Activated T-helper 1 cell treated with anti-CD3 and anti-CD28 coated beads, Interleukin-12 subunit alpha, Interleukin-12 subunit beta, Interleukin-2, Interleukin-4 antibody, amounts not matched to agents 30 ng/mL and 10 ng/mL and 1 ng/mL, durations not matched to agents 14 hours and 24 hours and 36 hours (primary cell): Measurements from ENCODE around the gene SNTB2. TPM values are rescaled to one million over a fixed set of nuclear protein-coding genes. Genes with fewer than 3 reads are reported as not detected.
"Not testable (repeated sequence)": the region's sequence is repeated elsewhere in the genome, so short reads cannot be mapped to it uniquely, and the experiment has no call there.

Experiments used
- DNase-seq: peaks from one replicate; pipeline ENCODE4 v3.0.0; 2021; ENCODE audit warnings: low spot score
- H3K27ac Mint-ChIP-seq: one replicate; pipeline ENCODE4 v1.8.0; 2021; ENCODE audit warnings: mild to moderate bottlenecking, mixed read lengths
- H3K27me3 Mint-ChIP-seq: one replicate; pipeline ENCODE4 v1.8.0; 2022; ENCODE audit warnings: mild to moderate bottlenecking, moderate library complexity, mixed read lengths; ENCODE audit not compliant: insufficient read depth
- H3K36me3 Mint-ChIP-seq: one replicate; pipeline ENCODE4 v1.8.0; 2021; ENCODE audit warnings: low read depth, mixed read lengths
- H3K4me1 Mint-ChIP-seq: one replicate; pipeline ENCODE4 v1.8.0; 2021; ENCODE audit warnings: low read depth, mixed read lengths
- H3K4me3 Mint-ChIP-seq: one replicate; pipeline ENCODE4 v1.8.0; 2021; ENCODE audit warnings: mild to moderate bottlenecking, moderate library complexity, mixed read lengths
- H3K9me3 Mint-ChIP-seq: one replicate; pipeline ENCODE4 v1.8.0; 2021; ENCODE audit warnings: mixed read lengths
- intact Hi-C: fragments of 100-400 bp; cut with micrococcal nuclease; formaldehyde crosslinking; loops from one replicate; pipeline ENCODE4 v1.15.1; 2024
- total RNA-seq: library from RNA; stranded (reverse); gene quantifications from 2 replicates; pipeline ENCODE4 v1.2.3, GENCODE V29; 2022

Gene SNTB2
- 27.9 and 29.4 TPM in 2 replicates for total RNA-seq

DNA sequence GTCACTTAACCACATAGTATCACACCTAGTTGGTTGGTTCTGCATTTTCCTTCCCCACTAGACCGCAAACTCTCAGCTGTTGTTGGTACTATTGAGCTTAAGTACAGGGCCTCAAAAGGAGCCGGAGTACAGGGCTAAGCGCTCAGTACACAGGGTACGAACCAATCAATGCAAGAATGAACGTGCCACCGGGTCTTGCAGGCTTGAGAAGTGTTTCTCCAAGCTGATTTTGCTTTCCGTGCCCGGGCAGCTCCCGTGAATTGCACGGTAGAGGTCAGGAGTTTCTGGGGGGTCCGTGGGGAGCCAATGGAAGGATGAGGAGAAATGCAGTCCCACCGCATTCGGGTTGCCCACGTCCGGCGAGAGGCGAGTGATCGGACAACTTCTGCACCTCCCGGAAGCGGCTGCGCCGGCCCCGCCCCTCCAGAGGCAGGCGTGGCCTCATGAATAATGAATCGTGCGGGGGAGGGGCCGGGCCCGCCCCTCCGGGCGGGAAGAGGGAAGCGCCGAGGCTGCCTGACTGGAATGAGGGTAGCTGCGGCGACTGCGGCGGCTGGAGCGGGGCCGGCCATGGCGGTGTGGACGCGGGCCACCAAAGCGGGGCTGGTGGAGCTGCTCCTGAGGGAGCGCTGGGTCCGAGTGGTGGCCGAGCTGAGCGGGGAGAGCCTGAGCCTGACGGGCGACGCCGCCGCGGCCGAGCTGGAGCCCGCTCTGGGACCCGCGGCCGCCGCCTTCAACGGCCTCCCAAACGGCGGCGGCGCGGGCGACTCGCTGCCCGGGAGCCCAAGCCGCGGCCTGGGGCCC is at the start of gene SNTB2:
Gene SNTB2 (plus strand): TSS at position 523 of the 804 bp plus-strand sequence. CDS start 3 bp downstream, at position 526.
- intact Hi-C loops = loop anchor here (1.0 to 10.0 kb wide), 9 partner anchors 18 to 902 kb away; partner anchors contain the start of genes CHTF8, TERF2, UTP4 and WWP2
- no peaks in the 10 kb centered on the region for H3K9me3 Mint-ChIP-seq
- peak within 1 kb of the TSS; percentile 95 for H3K4me3 Mint-ChIP-seq
- peak within 1 kb of the TSS; percentile 97 for H3K27ac Mint-ChIP-seq
- peaks cover 20% of the 10 kb centered on the region for H3K36me3 Mint-ChIP-seq
- DNase-seq = peak; percentile 83
- H3K4me1 Mint-ChIP-seq = peaks cover 57% of the 10 kb centered on the region
- no peaks in the 10 kb centered on the region for H3K27me3 Mint-ChIP-seq

DNA sequence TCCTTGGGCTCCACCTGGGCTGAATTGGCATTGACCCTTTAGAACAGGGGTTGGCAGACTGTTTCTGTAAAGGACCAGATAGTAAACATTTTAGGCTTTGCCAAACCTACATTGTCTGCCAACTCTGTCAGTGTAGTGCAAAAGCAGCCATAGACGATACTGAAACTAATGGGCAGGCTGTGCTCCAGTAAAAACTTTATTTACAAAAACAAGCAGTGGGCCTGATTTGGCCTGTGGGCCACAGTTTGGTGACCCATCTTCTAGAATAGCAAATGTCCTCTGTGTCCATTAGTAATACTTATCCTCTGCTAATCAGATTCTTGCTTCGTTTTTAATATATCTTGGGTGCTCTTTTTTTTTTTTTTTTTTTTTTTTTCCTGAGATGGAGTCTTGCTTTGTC is 48.4 kb upstream of the SNTB2 start:
- no peak for DNase-seq
- intact Hi-C loops = no loop called here
- H3K4me1 Mint-ChIP-seq = peaks cover 31% of the 10 kb centered on the region
- H3K4me3 Mint-ChIP-seq = no peak overlapping the region
- H3K27me3 Mint-ChIP-seq = no peaks in the 10 kb centered on the region
- H3K27ac Mint-ChIP-seq = no peak overlapping the region
- peaks cover 62% of the 10 kb centered on the region for H3K36me3 Mint-ChIP-seq
- H3K9me3 Mint-ChIP-seq = no peaks in the 10 kb centered on the region

DNA sequence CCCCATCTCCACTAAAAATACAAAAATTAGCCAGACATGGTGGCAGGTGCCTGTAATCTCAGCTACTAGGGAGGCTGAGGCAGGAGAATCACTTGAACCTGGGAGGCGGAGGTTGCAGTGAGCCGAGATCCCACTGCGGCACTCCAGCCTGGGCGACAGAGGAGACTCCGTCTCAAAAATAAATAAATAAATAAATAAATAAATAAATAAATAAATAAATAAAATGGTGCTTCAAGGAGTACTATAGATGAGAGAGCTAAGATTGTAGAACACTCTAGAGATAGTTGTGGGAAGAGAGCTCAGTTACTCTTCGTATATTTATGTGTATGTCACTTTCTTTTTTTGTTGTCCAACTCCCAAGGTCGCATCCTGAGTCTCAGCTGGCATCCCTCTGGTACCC is 47.5 kb upstream of the SNTB2 start:
- H3K4me3 Mint-ChIP-seq, H3K27ac Mint-ChIP-seq, H3K27me3 Mint-ChIP-seq, intact Hi-C loops, H3K9me3 Mint-ChIP-seq, DNase-seq: not testable (repeated sequence)
- Mint-ChIP-seq H3K4me1 (peaks cover 24% of the 10 kb centered on the region), H3K36me3 (peaks cover 62% of the 10 kb centered on the region)

GRCh38 chr16:69141014-69141413 is 46.0 kb upstream of the SNTB2 start:
- intact Hi-C loops = no loop called here
- Mint-ChIP-seq H3K4me1 (peaks cover 17% of the 10 kb centered on the region), H3K9me3 (no peaks in the 10 kb centered on the region), H3K27ac (no peak overlapping the region), H3K27me3 (no peaks in the 10 kb centered on the region), H3K36me3 (peaks cover 64% of the 10 kb centered on the region), H3K4me3 (no peak overlapping the region)
- no peak for DNase-seq

DNA sequence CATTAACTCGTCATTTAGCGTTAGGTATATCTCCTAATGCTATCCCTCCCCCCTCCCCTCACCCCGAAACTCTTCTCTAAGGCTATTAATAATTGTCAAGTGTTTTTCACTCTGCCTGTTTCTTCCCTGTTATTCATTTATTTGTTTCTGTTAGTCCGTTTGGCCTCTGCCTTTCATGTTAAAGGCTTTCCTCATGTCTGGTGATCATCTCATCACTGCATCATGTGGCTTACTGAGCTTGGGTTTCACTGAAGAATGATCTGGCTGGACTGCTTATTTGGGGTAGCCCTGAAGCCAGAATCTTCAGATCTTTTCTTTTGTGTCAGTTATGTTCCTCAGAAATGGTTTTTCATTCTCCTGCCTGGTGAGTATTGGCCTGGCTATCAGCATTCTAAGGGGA is 45.0 kb upstream of the SNTB2 start:
- DNase-seq = no peak
- Mint-ChIP-seq H3K9me3 (no peaks in the 10 kb centered on the region), H3K36me3 (peaks cover 60% of the 10 kb centered on the region), H3K27ac (no peak overlapping the region), H3K4me1 (peaks cover 8% of the 10 kb centered on the region), H3K27me3 (no peaks in the 10 kb centered on the region), H3K4me3 (no peak overlapping the region)
- intact Hi-C loops = no loop called here

- intact Hi-C loops = no loop called here
- Mint-ChIP-seq H3K4me1 (no peaks in the 10 kb centered on the region), H3K27me3 (no peaks in the 10 kb centered on the region), H3K36me3 (peaks cover 58% of the 10 kb centered on the region), H3K27ac (peak overlapping the region; percentile 41), H3K9me3 (no peaks in the 10 kb centered on the region), H3K4me3 (no peak overlapping the region)
- no peak for DNase-seq
These were observed 43.8 kb upstream of the SNTB2 start for GRCh38 chr16:69143116-69143515.

- Mint-ChIP-seq H3K4me3 (no peak overlapping the region), H3K4me1 (no peaks in the 10 kb centered on the region), H3K27me3 (no peaks in the 10 kb centered on the region), H3K27ac (no peak overlapping the region), H3K9me3 (no peaks in the 10 kb centered on the region), H3K36me3 (peaks cover 46% of the 10 kb centered on the region)
- intact Hi-C loops = no loop called here
- DNase-seq = no peak
These were observed 41.3 kb upstream of the SNTB2 start for GRCh38 chr16:69145658-69146057.

- peaks cover 34% of the 10 kb centered on the region for H3K36me3 Mint-ChIP-seq
These were observed 37.3 kb upstream of the SNTB2 start for GRCh38 chr16:69149621-69150020.

DNA sequence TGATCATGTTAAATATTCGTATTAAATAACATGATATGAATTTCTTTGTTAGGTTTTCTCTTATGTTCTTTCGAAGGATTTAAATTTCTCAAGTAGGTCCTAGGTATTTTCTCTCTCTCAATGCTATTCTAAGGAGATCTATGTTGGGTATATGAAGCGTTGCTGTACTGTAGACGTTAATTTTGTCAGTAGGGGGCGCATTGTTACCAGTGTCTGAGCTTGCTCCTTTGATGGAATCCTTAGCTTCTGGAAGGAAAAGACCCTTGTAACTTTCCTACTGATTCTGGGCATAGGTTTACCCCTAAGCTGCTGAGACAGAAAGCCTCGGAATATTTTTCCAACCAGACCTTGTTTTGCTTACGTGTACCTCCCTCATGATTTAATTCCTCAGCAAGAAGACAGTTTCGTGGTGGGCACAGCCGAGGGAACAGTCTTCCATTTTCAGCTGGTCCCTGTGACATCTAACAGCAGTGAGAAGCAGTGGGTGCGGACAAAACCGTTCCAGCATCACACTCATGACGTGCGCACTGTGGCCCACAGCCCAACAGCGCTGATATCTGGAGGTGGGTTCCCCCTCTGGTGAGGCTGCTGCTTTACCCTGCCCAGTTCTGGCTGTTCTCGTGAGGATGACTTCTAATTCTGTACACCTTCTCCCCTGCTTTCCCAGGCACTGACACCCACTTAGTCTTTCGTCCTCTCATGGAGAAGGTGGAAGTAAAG is 36.7 kb upstream of the SNTB2 start:
- DNase-seq = peak; percentile 34
- H3K9me3 Mint-ChIP-seq = no peaks in the 10 kb centered on the region
- no peak overlapping the region for H3K27ac Mint-ChIP-seq
- no peaks in the 10 kb centered on the region for H3K4me1 Mint-ChIP-seq
- intact Hi-C loops = loop anchor here (1.0 to 5.0 kb wide), 2 partner anchors 37 to 137 kb away; partner anchors contain the start of gene SNTB2
- H3K4me3 Mint-ChIP-seq = no peak overlapping the region
- no peaks in the 10 kb centered on the region for H3K27me3 Mint-ChIP-seq
- H3K36me3 Mint-ChIP-seq = peaks cover 35% of the 10 kb centered on the region

More at GRCh38 chr16:69149621-69150020, 37.3 kb upstream of the SNTB2 start:
- not testable (repeated sequence) for H3K4me1 Mint-ChIP-seq, H3K9me3 Mint-ChIP-seq, DNase-seq, H3K4me3 Mint-ChIP-seq, H3K27ac Mint-ChIP-seq, H3K27me3 Mint-ChIP-seq
- intact Hi-C loops = loop anchor here (1.0 to 5.0 kb wide), 2 partner anchors 38 to 138 kb away; partner anchors contain the start of gene SNTB2

- Mint-ChIP-seq H3K36me3 (peaks cover 59% of the 10 kb centered on the region), H3K9me3 (no peaks in the 10 kb centered on the region), H3K27ac (peak overlapping the region; percentile 69), H3K27me3 (no peaks in the 10 kb centered on the region), H3K4me3 (peak overlapping the region; percentile 6), H3K4me1 (peaks cover 15% of the 10 kb centered on the region)
- intact Hi-C loops = no loop called here
- no peak for DNase-seq
These were observed 29.8 kb upstream of the SNTB2 start for GRCh38 chr16:69157196-69157595.

GRCh38 chr16:69160192-69160591 is 26.8 kb upstream of the SNTB2 start:
- intact Hi-C loops = loop anchor here (10.0 kb wide), 1 partner anchor 405 kb away; the partner anchor contains the start of gene NFAT5

DNA sequence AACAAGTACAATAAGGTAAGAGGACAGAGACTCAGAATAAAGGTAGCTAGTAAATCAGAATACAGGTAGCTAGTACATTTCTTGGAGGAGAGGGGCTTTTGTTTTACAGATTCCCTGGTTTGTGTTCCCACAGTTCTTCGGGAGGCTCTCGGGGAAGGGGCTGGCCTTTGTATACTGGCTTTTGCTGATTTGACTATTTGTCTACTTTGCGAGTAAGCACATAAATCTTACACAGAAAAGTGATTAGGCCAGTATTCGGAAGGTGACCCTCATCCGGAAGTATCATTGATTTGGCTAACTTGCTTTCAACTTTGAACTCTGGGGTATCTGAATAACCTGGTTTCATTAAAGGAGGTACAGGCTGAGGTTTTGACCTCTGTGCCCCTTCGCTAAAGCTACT is 21.4 kb upstream of the SNTB2 start:
- no peaks in the 10 kb centered on the region for H3K27me3 Mint-ChIP-seq
- intact Hi-C loops = loop anchor here (5.0 to 10.0 kb wide), 2 partner anchors 122 to 399 kb away; partner anchors contain the start of gene NFAT5
- peaks cover 70% of the 10 kb centered on the region for H3K36me3 Mint-ChIP-seq
- H3K27ac Mint-ChIP-seq = peak overlapping the region; percentile 89
- H3K4me1 Mint-ChIP-seq = peaks cover 42% of the 10 kb centered on the region
- no peak for DNase-seq
- peak overlapping the region; percentile 40 for H3K4me3 Mint-ChIP-seq
- H3K9me3 Mint-ChIP-seq = no peaks in the 10 kb centered on the region

More at GRCh38 chr16:69160192-69160591, 26.8 kb upstream of the SNTB2 start:
- H3K27me3 Mint-ChIP-seq = no peaks in the 10 kb centered on the region
- no peak overlapping the region for H3K4me3 Mint-ChIP-seq
- H3K36me3 Mint-ChIP-seq = peaks cover 61% of the 10 kb centered on the region
- H3K27ac Mint-ChIP-seq = peak overlapping the region; percentile 29
- H3K4me1 Mint-ChIP-seq = peaks cover 17% of the 10 kb centered on the region
- H3K9me3 Mint-ChIP-seq = no peaks in the 10 kb centered on the region
- no peak for DNase-seq
